Fibroblast of skin of left quadriceps (primary cell): ENCODE measurements around the gene MSRB2.

Source experiments
- DNase-seq, 2 experiments: peaks; one replicate each; pipeline ENCODE4 v3.0.0-alpha.2; 2013; ENCODE audit warnings: low read depth in 2 of 2

The MSRB2 gene

GRCh38 chr10:23111517-23112286 is 16.3 kb downstream of the MSRB2 start:
- DNase-seq, result no peak

GRCh38 chr10:23114228-23114850 is 19.0 kb downstream of the MSRB2 start:
- no peak for DNase-seq

- no peak for DNase-seq
Measured at GRCh38 chr10:23116486-23117205, 21.3 kb downstream of the MSRB2 start.

- DNase-seq, result no peak
Measured at GRCh38 chr10:23120001-23120934, 24.9 kb downstream of the MSRB2 start.

GRCh38 chr10:23121135-23121534 is 25.8 kb downstream of the MSRB2 start:
- DNase-seq, result no peak

- DNase-seq, result no peak
Measured at GRCh38 chr10:23136462-23136861, 41.1 kb downstream of the MSRB2 start.

- DNase-seq, result no peak
Measured at GRCh38 chr10:23139677-23140076, 44.3 kb downstream of the MSRB2 start.

GRCh38 chr10:23141995-23142394 is 46.6 kb downstream of the MSRB2 start:
- no peak for DNase-seq

- DNase-seq, result no peak
Measured at GRCh38 chr10:23146258-23146657, 50.9 kb downstream of the MSRB2 start.

- no peak for DNase-seq
Measured at GRCh38 chr10:23147035-23147434, 51.7 kb downstream of the MSRB2 start.

GRCh38 chr10:23148214-23148613 is 52.8 kb downstream of the MSRB2 start:
- DNase-seq, result no peak

- no peak for DNase-seq
Measured at GRCh38 chr10:23150091-23150490, 54.7 kb downstream of the MSRB2 start.

- DNase-seq, result no peak
Measured at GRCh38 chr10:23150610-23151009, 55.2 kb downstream of the MSRB2 start.

- DNase-seq, result no peak
Measured at GRCh38 chr10:23151071-23151470, 55.7 kb downstream of the MSRB2 start.

- DNase-seq, result no peak
Measured at GRCh38 chr10:23155169-23155568, 59.8 kb downstream of the MSRB2 start.

- no peak for DNase-seq
Measured at GRCh38 chr10:23156447-23157150, 61.2 kb downstream of the MSRB2 start.

- no peak for DNase-seq
Measured at GRCh38 chr10:23157239-23157681, 61.9 kb downstream of the MSRB2 start.

GRCh38 chr10:23157691-23158369 is 62.5 kb downstream of the MSRB2 start:
- DNase-seq, result peak; percentile 5

- DNase-seq, result peak; percentile 18 to 32
Measured at GRCh38 chr10:23158370-23158769, 63.0 kb downstream of the MSRB2 start.

- DNase-seq, result peak in 1 of 2 experiments; percentile 11
Measured at GRCh38 chr10:23171232-23171876, 76.0 kb downstream of the MSRB2 start.
